ENCODE data around the gene AMPD3. TPM values are rescaled to one million over a fixed set of nuclear protein-coding genes. Genes with fewer than 3 reads are reported as not detected.
"Not testable (repeated sequence)": the region's sequence is repeated elsewhere in the genome, so short reads cannot be mapped to it uniquely, and the experiment has no call there.

Gene AMPD3
- total RNA-seq, 1 donor from 2014 or later: 3.0 TPM

- Histone ChIP-seq H3K4me1 (no peaks in the 10 kb centered on the region), H3K9me3 (ENCODE audit: low read depth) (no peaks in the 10 kb centered on the region), H4K20me1 (ENCODE audit: low read depth) (no peaks in the 10 kb centered on the region), H3K36me3 (no peaks in the 10 kb centered on the region), H3K4me3 (no peak overlapping the region), H3K27me3 (no peaks in the 10 kb centered on the region), H3K79me2 (ENCODE audit: low read depth) (no peaks in the 10 kb centered on the region), H2AFZ (replicated peaks) (no peak overlapping the region), H3K9ac (no peak overlapping the region), H3K27ac (no peak overlapping the region), H3K4me2 (no peak overlapping the region), H3F3A (ENCODE audit: low read depth) (no peaks in the 10 kb centered on the region)
- H3K36me3 Mint-ChIP-seq: no peaks in the 10 kb centered on the region
- no peak overlapping the region for H3K27ac Mint-ChIP-seq
- peaks cover 4% of the 10 kb centered on the region for H3K27me3 Mint-ChIP-seq (ENCODE audit: insufficient read depth, low read depth)
- TF ChIP-seq CTCF (IDR thresholded peaks at IDR 0.05) (no peak), EZH2phosphoT487 (IDR thresholded peaks at IDR 0.05) (no peak), EZH2 (IDR thresholded peaks at IDR 0.05) (no peak)
- H3K4me3 Mint-ChIP-seq: no peak overlapping the region
- no peaks in the 10 kb centered on the region for H3K9me3 Mint-ChIP-seq
- H3K4me1 Mint-ChIP-seq: no peaks in the 10 kb centered on the region
- DNase-seq (ENCODE audit: low spot score): no peak
Observed at GRCh38 chr11:10432493-10432892, 22.6 kb upstream of the AMPD3 start.

GRCh38 chr11:10432971-10433370 lies 22.1 kb upstream of the AMPD3 start:
- Histone ChIP-seq H2AFZ (replicated peaks) (no peak overlapping the region), H3K4me2 (no peak overlapping the region), H3K4me3 (no peak overlapping the region), H3K9ac (no peak overlapping the region), H3K36me3 (no peaks in the 10 kb centered on the region), H4K20me1 (ENCODE audit: low read depth) (no peaks in the 10 kb centered on the region), H3K79me2 (ENCODE audit: low read depth) (no peaks in the 10 kb centered on the region), H3K27ac (no peak overlapping the region), H3K4me1 (no peaks in the 10 kb centered on the region), H3F3A (ENCODE audit: low read depth) (no peaks in the 10 kb centered on the region), H3K27me3 (no peaks in the 10 kb centered on the region), H3K9me3 (ENCODE audit: low read depth) (no peaks in the 10 kb centered on the region)
- no peaks in the 10 kb centered on the region for H3K36me3 Mint-ChIP-seq
- no peak overlapping the region for H3K4me3 Mint-ChIP-seq
- no peak overlapping the region for H3K27ac Mint-ChIP-seq
- DNase-seq (ENCODE audit: low spot score): no peak
- H3K9me3 Mint-ChIP-seq: no peaks in the 10 kb centered on the region
- no peaks in the 10 kb centered on the region for H3K4me1 Mint-ChIP-seq
- peaks cover 4% of the 10 kb centered on the region for H3K27me3 Mint-ChIP-seq (ENCODE audit: insufficient read depth, low read depth)
- TF ChIP-seq EZH2phosphoT487 (IDR thresholded peaks at IDR 0.05): no peak
- TF ChIP-seq EZH2 (IDR thresholded peaks at IDR 0.05): no peak
- no peak for TF ChIP-seq CTCF (IDR thresholded peaks at IDR 0.05)

GRCh38 chr11:10436224-10436623 lies 18.8 kb upstream of the AMPD3 start:
- Histone ChIP-seq H4K20me1 (ENCODE audit: low read depth) (no peaks in the 10 kb centered on the region), H3F3A (ENCODE audit: low read depth) (no peaks in the 10 kb centered on the region), H3K4me1 (no peaks in the 10 kb centered on the region), H3K27ac (no peak overlapping the region), H3K27me3 (no peaks in the 10 kb centered on the region), H2AFZ (replicated peaks) (no peak overlapping the region), H3K9me3 (ENCODE audit: low read depth) (no peaks in the 10 kb centered on the region), H3K4me3 (no peak overlapping the region), H3K4me2 (no peak overlapping the region), H3K9ac (no peak overlapping the region), H3K79me2 (ENCODE audit: low read depth) (no peaks in the 10 kb centered on the region), H3K36me3 (no peaks in the 10 kb centered on the region)
- H3K27me3 Mint-ChIP-seq (ENCODE audit: insufficient read depth, low read depth): peaks cover 2% of the 10 kb centered on the region
- H3K27ac Mint-ChIP-seq: no peak overlapping the region
- H3K9me3 Mint-ChIP-seq: no peaks in the 10 kb centered on the region
- TF ChIP-seq CTCF (IDR thresholded peaks at IDR 0.05) (no peak), EZH2phosphoT487 (IDR thresholded peaks at IDR 0.05) (no peak), EZH2 (IDR thresholded peaks at IDR 0.05) (no peak)
- peaks cover 12% of the 10 kb centered on the region for H3K4me1 Mint-ChIP-seq
- H3K4me3 Mint-ChIP-seq: no peak overlapping the region
- DNase-seq (ENCODE audit: low spot score): no peak
- no peaks in the 10 kb centered on the region for H3K36me3 Mint-ChIP-seq

- H3K9me3 Mint-ChIP-seq; H3K4me1 ChIP-seq; H3K4me3 ChIP-seq; H3K27me3 Mint-ChIP-seq (ENCODE audit: insufficient read depth, low read depth); H3F3A ChIP-seq (ENCODE audit: low read depth); H3K9ac ChIP-seq; H3K9me3 ChIP-seq (ENCODE audit: low read depth); H3K36me3 ChIP-seq; H3K79me2 ChIP-seq (ENCODE audit: low read depth); H3K36me3 Mint-ChIP-seq; H3K27ac ChIP-seq; H3K4me3 Mint-ChIP-seq; DNase-seq (ENCODE audit: low spot score); H2AFZ ChIP-seq (replicated peaks); H4K20me1 ChIP-seq (ENCODE audit: low read depth); H3K27me3 ChIP-seq; H3K4me2 ChIP-seq; H3K27ac Mint-ChIP-seq: not testable (repeated sequence)
- peaks cover 12% of the 10 kb centered on the region for H3K4me1 Mint-ChIP-seq
Observed at GRCh38 chr11:10436683-10437082, 18.4 kb upstream of the AMPD3 start.

Measured in neural progenitor cell (in vitro differentiated cells).